Liver (tissue), 9 donors: ENCODE data around the gene KHK. TPM values are rescaled to one million over a fixed set of nuclear protein-coding genes. Genes with fewer than 3 reads are reported as not detected.

Experiments
- DNase-seq: peaks from one replicate; pipeline ENCODE4 v3.0.0-alpha.2; 2017; ENCODE audit warnings: low spot score
- H3K27ac ChIP-seq, 2 donors: one replicate each; pipeline ENCODE4 v1.7.0; 2013; ENCODE audit warnings: inconsistent platforms in 2 of 2, low read length in 2 of 2, control low read depth in 1 of 2, low read depth in 1 of 2, mild to moderate bottlenecking in 1 of 2
- H3K27me3 ChIP-seq, 4 donors: one replicate each; pipeline versions ENCODE4 v1.6.1 to v1.7.0; 2013; ENCODE audit warnings: low read length in 3 of 4, inconsistent platforms in 1 of 4, mild to moderate bottlenecking in 1 of 4, moderate library complexity in 1 of 4; ENCODE audit not compliant: control insufficient read depth in 4 of 4, insufficient read depth in 4 of 4
- H3K36me3 ChIP-seq, 4 donors: one replicate each; pipeline versions ENCODE4 v1.6.1 to v1.7.0; 2013; ENCODE audit warnings: low read length in 3 of 4, mild to moderate bottlenecking in 3 of 4, low read depth in 1 of 4, moderate library complexity in 1 of 4; ENCODE audit not compliant: control insufficient read depth in 4 of 4, insufficient read depth in 3 of 4
- H3K4me1 ChIP-seq, 4 donors: one replicate each; pipeline versions ENCODE4 v1.6.1 to v1.7.0; 2013; ENCODE audit warnings: low read length in 3 of 4, mild to moderate bottlenecking in 3 of 4, moderate library complexity in 1 of 4; ENCODE audit not compliant: control insufficient read depth in 4 of 4, insufficient read depth in 4 of 4
- H3K4me3 ChIP-seq, 3 donors: one replicate each; pipeline versions ENCODE4 v1.6.1 to v1.7.0; 2013; ENCODE audit warnings: low read length in 3 of 3, control low read depth in 1 of 3, low read depth in 1 of 3, mild to moderate bottlenecking in 1 of 3
- H3K9ac ChIP-seq, 2 donors: one replicate each; pipeline ENCODE4 v1.7.0; 2013; ENCODE audit warnings: low read length in 2 of 2, mild to moderate bottlenecking in 2 of 2, moderate library complexity in 2 of 2, control low read depth in 1 of 2, low read depth in 1 of 2
- H3K9me3 ChIP-seq, 4 donors: one replicate each; pipeline versions ENCODE4 v1.6.1 to v1.7.0; 2013; ENCODE audit warnings: low read length in 3 of 4; ENCODE audit not compliant: control insufficient read depth in 4 of 4
- ATF3 ChIP-seq: IDR thresholded peaks from 2 replicates; pipeline ENCODE4 v1.6.1; 2016; ENCODE audit warnings: antibody characterized with exemption
- CTCF ChIP-seq: fragments of 150-350 bp; IDR thresholded peaks from 2 replicates; pipeline ENCODE4 v1.5.1; 2017; ENCODE audit warnings: improper control_type of control experiment, low read depth, low read length; ENCODE audit not compliant: missing input control
- EGR1 ChIP-seq, 2 donors: IDR thresholded peaks; 2 replicates each; pipeline ENCODE4 v1.6.1; 2016 to 2018; ENCODE audit warnings: antibody characterized with exemption in 2 of 2, low read depth in 2 of 2
- FOXA1 ChIP-seq: IDR thresholded peaks from 2 replicates; pipeline ENCODE4 v1.6.1; 2016; ENCODE audit warnings: antibody characterized with exemption
- FOXA2 ChIP-seq: IDR thresholded peaks from 2 replicates; pipeline ENCODE4 v1.6.1; 2016; ENCODE audit warnings: antibody characterized with exemption
- GABPA ChIP-seq, 2 donors: IDR thresholded peaks in 1 of 2; conservative IDR thresholded peaks in 1 of 2; 2 replicates each; pipeline ENCODE4 v1.6.1; 2016; ENCODE audit warnings: antibody characterized with exemption in 2 of 2, mild to moderate bottlenecking in 1 of 2, moderate library complexity in 1 of 2
- HNF4A ChIP-seq, 2 donors: conservative IDR thresholded peaks; 2 replicates each; pipeline ENCODE4 v1.6.1; 2016; ENCODE audit warnings: antibody characterized with exemption in 2 of 2, mild to moderate bottlenecking in 2 of 2
- HNF4G ChIP-seq: IDR thresholded peaks from 2 replicates; pipeline ENCODE4 v1.6.1; 2016; ENCODE audit warnings: antibody characterized with exemption
- JUND ChIP-seq, 2 donors: IDR thresholded peaks; 2 replicates each; pipeline ENCODE4 v1.6.1; 2016; ENCODE audit warnings: antibody characterized with exemption in 2 of 2
- MAX ChIP-seq: IDR thresholded peaks from 2 replicates; pipeline ENCODE4 v1.6.1; 2016; ENCODE audit warnings: antibody characterized with exemption
- NR2F2 ChIP-seq: IDR thresholded peaks from 2 replicates; pipeline ENCODE4 v1.6.1; 2016; ENCODE audit warnings: antibody characterized with exemption
- RAD21 ChIP-seq, 2 donors: IDR thresholded peaks; 2 replicates each; pipeline ENCODE4 v1.6.1; 2016; ENCODE audit warnings: antibody characterized with exemption in 2 of 2, mild to moderate bottlenecking in 2 of 2
- REST ChIP-seq: IDR thresholded peaks from 2 replicates; pipeline ENCODE4 v1.6.1; 2016; ENCODE audit warnings: antibody characterized with exemption, mild to moderate bottlenecking
- RXRA ChIP-seq, 2 donors: IDR thresholded peaks; 2 replicates each; pipeline ENCODE4 v1.6.1; 2017 to 2018; ENCODE audit warnings: antibody characterized with exemption in 2 of 2, mild to moderate bottlenecking in 1 of 2
- SP1 ChIP-seq: IDR thresholded peaks from 2 replicates; pipeline ENCODE4 v1.6.1; 2018; ENCODE audit warnings: antibody characterized with exemption, mild to moderate bottlenecking
- TAF1 ChIP-seq: conservative IDR thresholded peaks from 2 replicates; pipeline ENCODE4 v1.6.1; 2016; ENCODE audit warnings: antibody characterized with exemption, mild to moderate bottlenecking
- YY1 ChIP-seq: IDR thresholded peaks from 2 replicates; pipeline ENCODE4 v1.6.1; 2016; ENCODE audit warnings: antibody characterized with exemption, mild to moderate bottlenecking
- ZBTB33 ChIP-seq: IDR thresholded peaks from 2 replicates; pipeline ENCODE4 v1.6.1; 2016; ENCODE audit warnings: antibody characterized with exemption
- WGBS: extraction: QIAGEN DNeasy Blood & Tissue Kit; methylation state at CpG from one replicate; pipeline ENCODE4 v1.1.7; 2013; 5-methylcytosine and 5-hydroxymethylcytosine counted together
- polyA plus RNA-seq, 2 donors: library from polyadenylated mRNA; stranded (reverse) in 1 of 2; unstranded in 1 of 2; fragments of 200-250 nt in 1 of 2; fragments of >200 nt in 1 of 2; fragmentation: Nextera tagmentation in 1 of 2; extraction: Ambion mirVana in 1 of 2; gene quantifications; one replicate each; pipeline versions ENCODE4 v1.2.1 to v1.2.3, GENCODE V29; 2013 to 2015
- total RNA-seq, 2 donors: library from RNA; depleted of rRNA; stranded (reverse); fragments of >200 nt; gene quantifications; one replicate each; pipeline ENCODE4 v1.2.3, GENCODE V29; 2014
- donor health status: healthy.
- donor health status: healthy.
- donor health status: healthy.
- donor health status: healthy.
- donor health status: healthy.

The KHK gene
- total and polyA plus RNA-seq, 4 donors, result 26.1 to 462 (median 188) TPM

GRCh38 chr2:27093430-27094352 lies 7.1 kb downstream of the KHK start:
- Histone ChIP-seq H3K27me3 (no peaks in the 10 kb centered on the region), H3K9ac (peak overlapping the region; percentile 10 to 51), H3K36me3 (peaks cover 3 to 19% (median 12%) of the 10 kb centered on the region in 4 donors), H3K4me1 (peaks cover 26 to 88% (median 75%) of the 10 kb centered on the region in 4 donors), H3K9me3 (no peaks in the 10 kb centered on the region), H3K4me3 (peak overlapping the region in 2 of 3 donors; percentile 12 to 40), H3K27ac (peak overlapping the region; percentile 82 to 87)
- 40% methylated on average over 6 of the region's 6 CpGs for WGBS
- no peak for TF ChIP-seq ZBTB33
- TF ChIP-seq HNF4G, result peak; percentile 37
- peak in 1 of 2 donors; percentile 21 for TF ChIP-seq JUND (IDR thresholded peaks at IDR 0.05)
- peak; percentile 75 for TF ChIP-seq TAF1
- TF ChIP-seq FOXA1, result no peak
- TF ChIP-seq CTCF, result peak; percentile 2
- no peak for TF ChIP-seq YY1
- TF ChIP-seq REST, result peak; percentile 82
- peak; percentile 64 for TF ChIP-seq MAX
- TF ChIP-seq NR2F2, result no peak
- peak; percentile 89 for TF ChIP-seq SP1
- peak in 1 of 2 donors; percentile 58 for TF ChIP-seq RAD21 (IDR thresholded peaks at IDR 0.05)
- peak; percentile 26 for TF ChIP-seq FOXA2
- TF ChIP-seq ATF3, result no peak
- no peak for TF ChIP-seq EGR1 (IDR thresholded peaks at IDR 0.05; ENCODE audit: low read depth in 2 of 2)
- no peak for TF ChIP-seq GABPA (IDR thresholded peaks at IDR 0.05 in 1 of 2, conservative IDR thresholded peaks at IDR 0.05 in 1 of 2)
- TF ChIP-seq HNF4A (conservative IDR thresholded peaks at IDR 0.05), result peak; percentile 83 to 89
- peak; percentile 71 to 91 for TF ChIP-seq RXRA (IDR thresholded peaks at IDR 0.05)
- DNase-seq, result no peak
